NCI-H446 (cell line): ENCODE measurements around the gene NAGS.
"Not testable (repeated sequence)": the region's sequence is repeated elsewhere in the genome, so short reads cannot be mapped to it uniquely, and the experiment has no call there.

Experiments
- DNase-seq, 2 experiments: peaks; one replicate each; lab custom pipeline; 2025; lab: John Stamatoyannopoulos, UW

NAGS gene, protein sequence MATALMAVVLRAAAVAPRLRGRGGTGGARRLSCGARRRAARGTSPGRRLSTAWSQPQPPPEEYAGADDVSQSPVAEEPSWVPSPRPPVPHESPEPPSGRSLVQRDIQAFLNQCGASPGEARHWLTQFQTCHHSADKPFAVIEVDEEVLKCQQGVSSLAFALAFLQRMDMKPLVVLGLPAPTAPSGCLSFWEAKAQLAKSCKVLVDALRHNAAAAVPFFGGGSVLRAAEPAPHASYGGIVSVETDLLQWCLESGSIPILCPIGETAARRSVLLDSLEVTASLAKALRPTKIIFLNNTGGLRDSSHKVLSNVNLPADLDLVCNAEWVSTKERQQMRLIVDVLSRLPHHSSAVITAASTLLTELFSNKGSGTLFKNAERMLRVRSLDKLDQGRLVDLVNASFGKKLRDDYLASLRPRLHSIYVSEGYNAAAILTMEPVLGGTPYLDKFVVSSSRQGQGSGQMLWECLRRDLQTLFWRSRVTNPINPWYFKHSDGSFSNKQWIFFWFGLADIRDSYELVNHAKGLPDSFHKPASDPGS

DNA sequence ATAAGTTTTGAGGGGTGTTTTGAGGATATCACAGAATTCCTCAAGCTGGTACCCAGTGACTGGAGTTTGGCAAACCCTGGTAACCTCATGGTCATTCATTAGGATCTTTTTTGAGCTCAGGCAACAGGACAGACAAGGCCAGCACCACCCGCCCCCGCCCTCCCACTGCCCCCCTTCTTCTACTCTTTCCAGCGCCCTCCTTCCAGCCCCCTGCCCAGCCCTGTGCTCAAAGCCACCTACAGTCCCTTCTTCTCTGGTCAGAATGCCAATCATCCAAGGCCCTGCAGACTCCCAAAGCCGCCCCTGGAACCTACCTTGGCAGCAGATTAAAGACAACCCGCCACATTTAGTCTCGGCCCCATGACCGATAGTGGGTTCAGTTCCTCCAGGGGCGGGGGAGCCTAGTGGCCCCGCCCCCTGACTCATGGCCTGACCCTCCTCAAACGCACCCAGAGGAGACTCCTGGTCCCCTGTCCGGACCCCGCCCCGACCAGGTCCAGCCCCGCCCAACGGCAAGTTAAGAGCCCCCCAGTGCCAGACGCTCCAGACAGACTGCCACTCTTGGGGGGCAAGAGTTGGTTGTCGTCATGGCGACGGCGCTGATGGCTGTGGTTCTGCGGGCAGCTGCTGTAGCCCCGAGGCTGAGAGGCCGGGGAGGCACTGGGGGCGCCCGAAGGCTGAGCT, at the start of gene NAGS:
Gene NAGS, plus strand, starts transcription at position 546 of the 684 bp plus-strand sequence. Its CDS starts 42 bp downstream, at position 588.
- no peak for DNase-seq

DNA sequence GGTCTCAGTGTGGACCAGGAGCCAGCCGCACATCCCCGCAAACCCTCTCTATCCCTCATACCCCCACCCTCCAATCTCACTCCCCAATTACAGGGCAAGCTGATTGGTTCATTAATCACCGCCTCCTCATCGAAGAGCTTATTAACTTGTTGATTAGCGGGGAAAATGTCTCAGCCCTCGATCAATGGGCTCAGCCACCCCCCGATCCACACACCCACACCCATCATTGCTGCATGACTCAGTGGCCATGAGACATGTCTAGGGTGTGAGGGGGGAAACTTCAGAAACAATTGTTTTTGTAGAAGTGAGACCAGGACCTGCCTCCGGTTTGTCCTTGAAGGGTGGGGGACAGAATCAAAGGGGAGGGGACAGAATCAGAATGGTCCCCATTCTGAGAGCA, 48.2 kb upstream of the NAGS start:
- DNase-seq = no peak

GRCh38 chr17:43958748-43959352, 45.6 kb upstream of the NAGS start:
- DNase-seq = no peak

GRCh38 chr17:43961292-43961691, 43.1 kb upstream of the NAGS start:
- not testable (repeated sequence) for DNase-seq

DNA sequence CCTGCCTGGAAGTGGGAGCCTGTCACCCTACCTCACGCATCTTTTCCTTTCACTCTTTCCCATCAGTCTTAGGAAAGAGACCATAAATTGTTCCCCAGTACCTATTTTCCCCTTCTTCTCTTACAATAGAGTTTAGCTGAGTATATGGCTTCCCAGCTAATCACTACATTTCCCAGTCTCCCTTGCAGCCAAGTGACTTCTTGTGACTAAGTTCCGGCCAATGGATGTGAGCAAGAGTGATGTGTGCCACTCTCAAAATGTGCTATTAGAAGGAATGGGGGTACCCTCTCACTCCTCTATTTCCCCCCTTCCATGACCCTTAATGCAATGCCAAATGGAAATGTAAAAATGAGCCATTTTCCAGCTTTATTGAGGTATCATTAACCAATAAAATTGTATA, 42.5 kb upstream of the NAGS start:
- DNase-seq = no peak

DNA sequence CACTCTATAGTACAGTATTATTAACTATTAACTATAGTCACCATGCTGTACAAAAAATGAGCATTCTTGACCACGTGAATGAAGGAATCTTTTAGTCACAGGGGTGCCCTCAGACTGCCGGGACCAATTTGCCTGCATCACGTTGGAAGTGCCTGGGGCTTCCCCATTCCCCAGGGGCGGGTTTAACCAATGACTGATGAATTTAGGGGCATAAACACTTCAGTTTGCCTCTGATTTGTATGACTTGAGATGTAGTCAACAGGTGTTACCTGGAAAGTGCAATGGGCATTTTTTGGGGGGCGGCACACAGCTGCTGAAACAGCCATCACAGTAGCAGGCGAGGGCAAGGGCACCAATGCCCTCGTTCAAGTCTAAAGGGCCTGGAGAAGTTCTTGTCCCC, 41.9 kb upstream of the NAGS start:
- DNase-seq = no peak

DNA sequence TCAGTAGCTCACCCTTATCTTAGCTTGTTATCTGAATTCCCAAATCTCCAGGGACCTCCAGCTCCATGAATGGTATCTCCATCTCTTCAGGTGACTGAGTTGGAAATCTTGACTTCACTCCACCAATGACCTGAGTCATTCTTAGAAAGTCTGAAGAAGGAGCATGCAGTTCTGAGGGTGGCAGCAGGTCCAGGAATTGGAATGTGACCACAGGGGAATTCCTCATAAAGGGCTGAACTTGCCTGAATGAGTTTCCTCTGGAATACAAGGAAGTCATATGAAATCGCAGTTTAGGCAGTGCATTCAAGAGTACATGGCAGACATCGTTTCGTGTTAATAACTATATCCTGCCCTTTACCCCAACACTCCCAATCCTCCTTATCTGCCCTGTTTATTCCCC, 38.1 kb upstream of the NAGS start:
- no peak for DNase-seq

GRCh38 chr17:43967251-43967875, 37.1 kb upstream of the NAGS start:
- DNase-seq = no peak

DNA sequence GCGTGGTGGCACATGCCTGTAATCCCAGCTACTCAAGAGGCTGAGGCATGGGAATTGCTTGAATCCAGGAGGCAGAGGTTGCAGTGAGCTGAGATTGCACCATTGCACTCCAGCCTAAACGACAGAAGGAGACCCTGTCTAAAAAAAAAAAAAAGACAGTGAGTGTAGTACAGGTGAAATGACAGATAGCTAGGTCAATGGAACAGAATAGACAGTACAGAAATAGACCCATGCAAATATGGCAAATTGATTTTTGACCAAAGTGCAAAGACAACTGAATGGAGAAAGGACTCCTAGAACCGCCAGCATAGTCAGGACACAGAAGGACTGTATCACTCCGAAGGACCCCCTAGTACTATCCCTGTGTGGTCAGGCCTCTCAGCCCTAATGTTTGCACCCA, 34.1 kb upstream of the NAGS start:
- no peak for DNase-seq

DNA sequence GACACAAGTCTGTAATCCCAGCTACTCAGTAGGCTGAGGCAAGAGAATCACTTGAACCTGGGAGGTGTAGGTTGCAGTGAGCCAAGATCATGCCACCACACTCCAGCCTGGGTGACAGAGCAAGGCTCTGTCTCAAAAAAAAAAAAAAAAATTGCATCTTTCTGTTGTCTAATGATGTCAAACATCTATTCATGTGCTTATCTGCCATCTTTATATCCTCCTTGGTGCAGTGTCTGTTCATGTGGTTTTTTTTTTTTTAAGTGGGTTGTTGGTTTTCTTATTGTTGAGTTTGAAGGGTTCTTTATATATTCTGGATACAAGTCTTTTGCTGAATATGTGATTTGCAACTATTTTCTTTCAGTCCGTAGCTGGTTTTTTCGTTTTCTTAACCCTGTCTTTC, 33.0 kb upstream of the NAGS start:
- not testable (repeated sequence) for DNase-seq

- DNase-seq = not testable (repeated sequence)
Observed at GRCh38 chr17:43972444-43973212, 31.8 kb upstream of the NAGS start.

GRCh38 chr17:43974382-43975266, 29.8 kb upstream of the NAGS start:
- DNase-seq = no peak

- DNase-seq = no peak
Observed at GRCh38 chr17:43975898-43976297, 28.5 kb upstream of the NAGS start.

DNA sequence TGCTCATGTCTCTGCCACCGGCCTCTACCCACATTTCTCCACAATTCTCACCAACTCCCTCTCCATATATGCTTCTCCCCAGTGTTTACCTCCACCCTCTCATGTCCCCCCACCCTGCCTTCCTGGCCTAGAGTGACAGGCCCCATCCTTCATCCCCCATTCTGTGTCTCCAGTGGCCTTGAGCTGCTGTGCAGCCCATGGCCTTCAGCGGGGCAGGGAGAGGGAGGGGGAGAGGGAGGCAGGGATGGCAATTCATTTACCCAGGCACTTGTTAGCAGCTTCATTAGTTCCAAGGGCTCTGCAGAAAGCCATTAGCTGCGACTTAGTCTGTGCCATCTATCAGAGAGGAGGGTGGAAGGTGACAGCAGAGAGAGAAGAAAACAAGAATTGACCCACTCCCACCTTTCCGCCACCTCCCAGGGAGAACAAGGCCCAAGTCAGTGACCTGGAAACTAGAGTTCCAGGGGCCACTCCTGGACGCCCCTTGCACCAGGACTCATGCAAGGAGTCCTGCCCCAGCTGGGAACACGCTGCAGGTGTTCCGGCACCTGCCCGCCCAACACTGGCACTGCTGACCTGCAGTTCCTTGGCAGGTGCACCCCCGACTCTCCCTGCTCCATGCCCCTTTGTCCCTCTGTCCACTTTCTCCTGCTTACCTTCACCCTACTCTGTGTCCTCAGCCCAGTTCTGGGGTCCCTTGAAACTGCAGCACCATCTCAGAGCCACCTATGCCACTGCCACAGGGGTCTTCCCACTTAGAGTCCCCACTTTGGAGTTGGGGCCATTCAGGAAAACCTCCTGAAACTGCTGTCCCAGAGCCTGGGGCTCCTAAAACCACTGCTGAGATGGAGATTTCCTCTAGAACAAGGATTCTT, 27.2 kb upstream of the NAGS start:
- no peak for DNase-seq

GRCh38 chr17:43978078-43978477, 26.3 kb upstream of the NAGS start:
- DNase-seq = no peak

DNA sequence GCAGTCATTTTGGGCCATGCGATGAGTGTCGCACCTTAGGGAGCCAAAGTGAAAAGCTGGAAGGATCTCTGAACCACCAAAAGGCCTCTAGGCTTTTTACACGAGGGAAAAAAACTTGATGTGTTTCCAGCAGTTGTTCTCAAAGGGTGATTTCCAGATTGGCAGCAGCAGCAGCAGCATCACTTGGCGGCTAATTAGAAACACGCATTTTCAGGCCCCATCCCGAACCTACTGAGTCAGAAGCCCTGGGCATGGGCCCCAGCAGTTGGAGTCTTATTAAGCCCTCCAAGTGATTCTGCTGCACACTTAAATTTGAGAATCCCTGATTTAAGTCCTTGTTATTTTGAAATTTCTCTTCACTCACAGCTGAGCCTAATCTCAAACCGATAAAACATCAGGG, 25.4 kb upstream of the NAGS start:
- DNase-seq = no peak

- DNase-seq = no peak
Observed at GRCh38 chr17:43979671-43980070, 24.8 kb upstream of the NAGS start.

DNA sequence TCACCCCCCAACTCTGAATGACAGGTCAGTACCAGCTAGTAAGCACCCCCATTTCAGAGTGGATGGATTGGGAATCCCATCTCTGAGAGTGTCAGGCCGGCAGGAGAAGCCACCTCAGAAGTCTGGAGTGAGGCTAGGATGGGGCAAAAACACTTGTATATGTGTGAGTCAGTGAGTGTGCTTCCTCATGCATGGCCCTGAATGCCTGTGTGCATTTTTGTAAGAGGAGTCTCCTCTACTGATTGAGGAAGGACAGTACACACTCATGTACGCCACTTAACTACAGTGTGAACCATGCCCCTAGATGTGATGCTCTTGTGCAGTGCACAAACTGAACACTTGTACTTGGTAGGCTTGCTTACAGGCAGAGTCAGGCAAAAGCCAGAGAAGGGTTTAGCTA, 22.3 kb upstream of the NAGS start:
- no peak for DNase-seq

DNA sequence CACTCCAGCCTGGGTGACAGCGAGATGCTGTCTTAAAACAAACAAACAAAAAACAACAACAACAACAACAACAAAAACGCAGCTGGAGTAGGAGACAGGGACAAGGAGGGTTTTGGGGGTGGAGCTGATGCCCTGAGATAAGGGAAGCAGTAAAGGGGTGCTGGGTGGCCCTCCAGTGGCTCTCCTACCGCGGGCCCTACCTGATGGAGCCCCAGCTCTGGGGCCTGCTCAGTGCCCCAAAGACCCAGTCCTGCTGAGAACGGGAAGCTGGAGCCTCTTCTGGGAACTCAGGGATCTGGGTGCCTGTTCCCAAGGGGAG, 21.3 kb upstream of the NAGS start:
- DNase-seq = no peak
